OCI-LY7 (cell line): Measurements from ENCODE around the gene TCAP. TPM values are rescaled to one million over a fixed set of nuclear protein-coding genes. Genes with fewer than 3 reads are reported as not detected.

Experiments used
- BruUV-seq: library from RNA; stranded (reverse); fragments of 400-500 nt; replicated peaks from 2 replicates; lab custom pipeline; 2021; lab: Mats Ljungman, UMichigan
- CTCF ChIA-PET: fragments of 300-600 bp; sonication (Branson Sonifier 250); formaldehyde crosslinking; loops from one replicate; lab custom pipeline; 2022; ENCODE audit warnings: antibody characterized with exemption; ENCODE audit not compliant: unreplicated experiment; lab: Charles Lee
- POLR2A ChIA-PET: fragments of 300-600 bp; sonication (Branson Sonifier 250); formaldehyde crosslinking; loops from one replicate; lab custom pipeline; 2022; ENCODE audit warnings: antibody characterized with exemption; lab: Charles Lee
- DNase-seq: peaks from one replicate; pipeline ENCODE4 v3.0.0-alpha.2; 2015; ENCODE audit warnings: low spot score
- H2AFZ ChIP-seq: fragments of 200-600 bp; sonication (generic), shearing (Covaris generic); 2 replicates; pipeline ENCODE4 v1.6.1; 2014; ENCODE audit warnings: mild to moderate bottlenecking, antibody characterized with exemption, low read length, moderate library complexity
- H3K27ac ChIP-seq: fragments of 200-600 bp; sonication (generic); 2 replicates; pipeline ENCODE4 v1.5.1; 2014; ENCODE audit warnings: mixed run types, low read depth, mild to moderate bottlenecking, moderate library complexity, low read length, inconsistent platforms; ENCODE audit not compliant: poor library complexity, severe bottlenecking
- H3K36me3 ChIP-seq: fragments of 200-600 bp; sonication (generic); 2 replicates; pipeline ENCODE4 v1.6.1; 2014; ENCODE audit warnings: mild to moderate bottlenecking, antibody characterized with exemption, low read length, moderate library complexity, mixed read lengths; ENCODE audit not compliant: insufficient read depth
- H3K4me1 ChIP-seq: fragments of 200-600 bp; sonication (generic); 2 replicates; pipeline ENCODE4 v1.5.1; 2014; ENCODE audit warnings: mild to moderate bottlenecking, low read length; ENCODE audit not compliant: insufficient read depth, poor library complexity, severe bottlenecking
- H3K4me2 ChIP-seq: fragments of 200-600 bp; sonication (generic); 2 replicates; pipeline ENCODE4 v1.6.1; 2014; ENCODE audit warnings: mild to moderate bottlenecking, low read length
- H3K4me3 ChIP-seq: fragments of 200-600 bp; sonication (generic); 2 replicates; pipeline ENCODE4 v1.5.1; 2014; ENCODE audit warnings: mild to moderate bottlenecking, low read depth, low read length; ENCODE audit not compliant: poor library complexity, severe bottlenecking
- H3K79me2 ChIP-seq: fragments of 200-600 bp; sonication (generic); 2 replicates; pipeline ENCODE4 v1.6.1; 2016; ENCODE audit warnings: low read depth, mild to moderate bottlenecking, low read length, moderate library complexity, mixed read lengths; ENCODE audit not compliant: insufficient read depth
- H3K9me2 ChIP-seq: fragments of 200-600 bp; sonication (generic); 2 replicates; pipeline ENCODE4 v1.6.1; 2016; ENCODE audit warnings: mild to moderate bottlenecking, low read length, mixed read lengths; ENCODE audit not compliant: insufficient read depth
- H3K9me3 ChIP-seq: fragments of 200-600 bp; sonication (generic); 2 replicates; pipeline ENCODE4 v1.6.1; 2014; ENCODE audit warnings: mild to moderate bottlenecking, mixed run types, low read length, mixed read lengths
- H4K20me1 ChIP-seq: fragments of 200-600 bp; sonication (generic); 2 replicates; pipeline ENCODE4 v1.6.1; 2014; ENCODE audit warnings: mild to moderate bottlenecking, antibody characterized with exemption, low read length, moderate library complexity, mixed read lengths; ENCODE audit not compliant: insufficient read depth
- CTCF ChIP-seq: fragments of 200-600 bp; sonication (generic); conservative IDR thresholded peaks from 2 replicates; pipeline ENCODE4 v1.5.1; 2014; ENCODE audit warnings: mild to moderate bottlenecking, antibody characterized with exemption, low read length, moderate library complexity, mixed read lengths
- EZH2phosphoT487 ChIP-seq: fragments of 200-600 bp; sonication (generic); IDR thresholded peaks from 2 replicates; pipeline ENCODE4 v1.6.1; 2018; ENCODE audit warnings: low read depth, borderline replicate concordance, mild to moderate bottlenecking, mixed run types, antibody characterized with exemption, low read length, moderate library complexity, mixed read lengths
- intact Hi-C: fragments of 100-400 bp; cut with micrococcal nuclease; formaldehyde crosslinking; loops from one replicate; pipeline ENCODE4 v1.10.0; 2022; ENCODE audit not compliant: unreplicated experiment
- total RNA-seq, 2 experiments: library from RNA; depleted of rRNA in 1 of 2; stranded (reverse); fragments of >200 nt in 1 of 2; shearing (Covaris generic) in 1 of 2; gene quantifications; 2 replicates each; pipeline ENCODE4 v1.2.3, GENCODE V29; 2014 to 2022

TCAP gene
- total RNA-seq, 2 experiments from 2014 or later, result 1.5 to 2.7 TPM

GRCh38 chr17:39632153-39632941 is 32.8 kb upstream of the TCAP start:
- intact Hi-C loops, result no loop called here
- no peak for DNase-seq
- TF ChIP-seq EZH2phosphoT487 (no peak), CTCF (no peak)

DNA sequence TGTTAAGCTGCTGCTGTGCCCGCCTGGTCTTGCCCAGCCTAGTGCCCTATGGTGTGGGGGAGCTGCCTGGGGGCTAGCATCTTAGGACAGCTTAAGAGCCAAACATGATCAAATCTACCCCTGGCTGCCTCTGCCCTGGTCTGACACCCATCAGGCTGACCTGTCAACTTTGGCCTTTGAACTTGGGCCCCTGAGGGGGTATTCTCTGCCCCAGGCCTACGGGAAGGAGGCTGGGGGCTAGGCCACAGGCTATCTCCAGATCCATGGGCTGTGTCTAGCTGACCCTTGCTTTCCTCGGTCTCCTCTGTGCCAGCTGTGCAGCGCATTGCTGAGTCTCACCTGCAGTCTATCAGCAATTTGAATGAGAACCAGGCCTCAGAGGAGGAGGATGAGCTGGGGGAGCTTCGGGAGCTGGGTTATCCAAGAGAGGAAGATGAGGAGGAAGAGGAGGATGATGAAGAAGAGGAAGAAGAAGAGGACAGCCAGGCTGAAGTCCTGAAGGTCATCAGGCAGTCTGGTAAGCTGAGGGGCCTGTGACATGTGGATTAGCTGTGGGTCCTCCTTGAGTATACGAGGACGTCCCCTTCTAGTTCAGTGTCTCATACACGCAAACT is 31.5 kb upstream of the TCAP start:
- POLR2A ChIA-PET, result interaction anchor here (0.6 kb wide), 1 partner anchor 210 kb away, joined by 4 read pairs; no protein-coding TSS in a partner anchor
- BruUV-seq, result no TSS peak
- Histone ChIP-seq H3K4me2 (no peak overlapping the region), H3K4me1 (peaks cover 35% of the 10 kb centered on the region), H3K9me2 (no peaks in the 10 kb centered on the region), H3K4me3 (no peak overlapping the region), H3K36me3 (no peaks in the 10 kb centered on the region), H4K20me1 (peaks cover 8% of the 10 kb centered on the region; the same call in 1 of the 2 replicates), H3K9me3 (no peaks in the 10 kb centered on the region), H3K79me2 (peaks cover 13% of the 10 kb centered on the region), H2AFZ (no peak overlapping the region), H3K27ac (no peak overlapping the region)
- intact Hi-C loops, result no loop called here
- no peak for DNase-seq
- CTCF ChIA-PET, result interaction anchor here (0.6 to 1.2 kb wide), 2 partner anchors 10 to 241 kb away, joined by 3 to 4 read pairs; no protein-coding TSS in a partner anchor
- TF ChIP-seq CTCF (no peak), EZH2phosphoT487 (no peak)

More at GRCh38 chr17:39632153-39632941, 32.8 kb upstream of the TCAP start:
- Histone ChIP-seq H3K36me3 (no peaks in the 10 kb centered on the region), H3K79me2 (no peaks in the 10 kb centered on the region; the same call in 1 of the 2 replicates), H3K27ac (no peak overlapping the region), H3K9me3 (no peaks in the 10 kb centered on the region), H2AFZ (no peak overlapping the region), H3K4me2 (no peak overlapping the region), H3K9me2 (no peaks in the 10 kb centered on the region), H3K4me3 (no peak overlapping the region), H4K20me1 (no peaks in the 10 kb centered on the region), H3K4me1 (peaks cover 27% of the 10 kb centered on the region)
- ChIA-PET POLR2A (no interaction called here), CTCF (no interaction called here)
- BruUV-seq, result no TSS peak
